ENCODE results near the gene KCNRG.

Gene KCNRG

GRCh38 chr13:50015750-50016149, 506 bp downstream of the KCNRG start:
- Histone ChIP-seq H3K4me1 (ENCODE audit: control insufficient read depth, low read length) (no peaks in the 10 kb centered on the region), H3K9me2 (replicated peaks; ENCODE audit: control insufficient read depth, low read length) (no peaks in the 10 kb centered on the region), H3K4me2 (ENCODE audit: low read length) (no peak overlapping the region), H3K27ac (ENCODE audit: low read depth, low read length) (no peak overlapping the region), H3K4me3 (ENCODE audit: low read length) (no peak overlapping the region), H3K9me3 (ENCODE audit: control insufficient read depth, insufficient read depth, low read length) (no peaks in the 10 kb centered on the region), H4K20me1 (ENCODE audit: control insufficient read depth, insufficient read depth, low read depth, low read length) (no peaks in the 10 kb centered on the region), H3K79me2 (ENCODE audit: control insufficient read depth, low read length) (peaks cover 47% of the 10 kb centered on the region), H3K36me3 (ENCODE audit: control insufficient read depth, low read length) (peaks cover 78% of the 10 kb centered on the region), H3K27me3 (ENCODE audit: control insufficient read depth, low read length) (no peaks in the 10 kb centered on the region), H3F3A (ENCODE audit: control insufficient read depth, insufficient read depth) (peaks cover 49% of the 10 kb centered on the region)
- TF ChIP-seq CTCF (IDR thresholded peaks at IDR 0.05; ENCODE audit: low read depth, low read length, poor library complexity, severe bottlenecking) (no peak), EZH2phosphoT487 (IDR thresholded peaks at IDR 0.05; ENCODE audit: borderline replicate concordance, low read length) (no peak)

- no peaks in the 10 kb centered on the region for H3K9me2 ChIP-seq (replicated peaks; ENCODE audit: control insufficient read depth, low read length)
- no peak overlapping the region for H3K4me3 ChIP-seq (ENCODE audit: low read length)
- H3K9me3 ChIP-seq (ENCODE audit: control insufficient read depth, insufficient read depth, low read length), result no peaks in the 10 kb centered on the region
- TF ChIP-seq CTCF (IDR thresholded peaks at IDR 0.05; ENCODE audit: low read depth, low read length, poor library complexity, severe bottlenecking), result no peak
- TF ChIP-seq EZH2phosphoT487 (IDR thresholded peaks at IDR 0.05; ENCODE audit: borderline replicate concordance, low read length), result no peak
- no peaks in the 10 kb centered on the region for H3K27me3 ChIP-seq (ENCODE audit: control insufficient read depth, low read length)
- no peak overlapping the region for H3K27ac ChIP-seq (ENCODE audit: low read depth, low read length)
- H3K79me2 ChIP-seq (ENCODE audit: control insufficient read depth, low read length), result peaks cover 41% of the 10 kb centered on the region
- no peak overlapping the region for H3K4me2 ChIP-seq (ENCODE audit: low read length)
- H3F3A ChIP-seq (ENCODE audit: control insufficient read depth, insufficient read depth), result peaks cover 45% of the 10 kb centered on the region
- peaks cover 73% of the 10 kb centered on the region for H3K36me3 ChIP-seq (ENCODE audit: control insufficient read depth, low read length)
- H3K4me1 ChIP-seq (ENCODE audit: control insufficient read depth, low read length), result no peaks in the 10 kb centered on the region
- no peaks in the 10 kb centered on the region for H4K20me1 ChIP-seq (ENCODE audit: control insufficient read depth, insufficient read depth, low read depth, low read length)
These were observed 1.2 kb downstream of the KCNRG start for GRCh38 chr13:50016444-50016843.

- Histone ChIP-seq H3K36me3 (ENCODE audit: control insufficient read depth, low read length) (peaks cover 71% of the 10 kb centered on the region), H3K9me2 (replicated peaks; ENCODE audit: control insufficient read depth, low read length) (no peaks in the 10 kb centered on the region), H3K79me2 (ENCODE audit: control insufficient read depth, low read length) (peaks cover 27% of the 10 kb centered on the region), H3K4me1 (ENCODE audit: control insufficient read depth, low read length) (no peaks in the 10 kb centered on the region), H3K27me3 (ENCODE audit: control insufficient read depth, low read length) (no peaks in the 10 kb centered on the region), H3K4me3 (ENCODE audit: low read length) (no peak overlapping the region), H3K4me2 (ENCODE audit: low read length) (no peak overlapping the region), H4K20me1 (ENCODE audit: control insufficient read depth, insufficient read depth, low read depth, low read length) (no peaks in the 10 kb centered on the region), H3F3A (ENCODE audit: control insufficient read depth, insufficient read depth) (peaks cover 37% of the 10 kb centered on the region), H3K9me3 (ENCODE audit: control insufficient read depth, insufficient read depth, low read length) (no peaks in the 10 kb centered on the region), H3K27ac (ENCODE audit: low read depth, low read length) (no peak overlapping the region)
- TF ChIP-seq EZH2phosphoT487 (IDR thresholded peaks at IDR 0.05; ENCODE audit: borderline replicate concordance, low read length), result no peak
- no peak for TF ChIP-seq CTCF (IDR thresholded peaks at IDR 0.05; ENCODE audit: low read depth, low read length, poor library complexity, severe bottlenecking)
These were observed 2.6 kb downstream of the KCNRG start for GRCh38 chr13:50017819-50018218.

GRCh38 chr13:50025436-50025835, 10.2 kb downstream of the KCNRG start:
- H3K4me2 ChIP-seq (ENCODE audit: low read length), result no peak overlapping the region

More at GRCh38 chr13:50025436-50025835, 10.2 kb downstream of the KCNRG start:
- Histone ChIP-seq H4K20me1 (ENCODE audit: control insufficient read depth, insufficient read depth, low read depth, low read length) (no peaks in the 10 kb centered on the region), H3K4me3 (ENCODE audit: low read length) (no peak overlapping the region), H3K27me3 (ENCODE audit: control insufficient read depth, low read length) (no peaks in the 10 kb centered on the region), H3K27ac (ENCODE audit: low read depth, low read length) (no peak overlapping the region), H3K36me3 (ENCODE audit: control insufficient read depth, low read length) (peaks cover 45% of the 10 kb centered on the region), H3K9me2 (replicated peaks; ENCODE audit: control insufficient read depth, low read length) (no peaks in the 10 kb centered on the region), H3F3A (ENCODE audit: control insufficient read depth, insufficient read depth) (peaks cover 17% of the 10 kb centered on the region), H3K4me1 (ENCODE audit: control insufficient read depth, low read length) (no peaks in the 10 kb centered on the region), H3K9me3 (ENCODE audit: control insufficient read depth, insufficient read depth, low read length) (no peaks in the 10 kb centered on the region), H3K79me2 (ENCODE audit: control insufficient read depth, low read length) (no peaks in the 10 kb centered on the region)
- TF ChIP-seq EZH2phosphoT487 (IDR thresholded peaks at IDR 0.05; ENCODE audit: borderline replicate concordance, low read length) (no peak), CTCF (IDR thresholded peaks at IDR 0.05; ENCODE audit: low read depth, low read length, poor library complexity, severe bottlenecking) (no peak)
